H1 (cell line): Measurements from ENCODE around the gene MYO5B. TPM values are rescaled to one million over a fixed set of nuclear protein-coding genes. Genes with fewer than 3 reads are reported as not detected.
A peak's percentile ranks its signal among the peaks of the same experiment; 100 is the strongest.

Source experiments
- CTCF ChIA-PET: fragments of 300-600 bp; sonication (Branson Sonifier 250); formaldehyde crosslinking; loops from one replicate; lab custom pipeline; 2021; ENCODE audit not compliant: partially characterized antibody; lab: Charles Lee
- POLR2A ChIA-PET: fragments of 300-600 bp; sonication (Branson Sonifier 250); formaldehyde crosslinking; loops from one replicate; lab custom pipeline; 2021; ENCODE audit warnings: inconsistent platforms; ENCODE audit not compliant: partially characterized antibody; lab: Charles Lee
- DNase-seq, 2 experiments: peaks; one replicate each; pipeline versions ENCODE4 v3.0.0 to v3.0.0-alpha.2; 2010 to 2022; ENCODE audit warnings: low spot score in 2 of 2, low read depth in 1 of 2, mixed read lengths in 1 of 2
- FAIRE-seq: peaks from 2 replicates; lab custom pipeline; 2011; peaks lifted over from hg19 to GRCh38; lab: Jason Lieb, UNC
- H2AFZ ChIP-seq: 2 replicates; pipeline ENCODE4 v1.8.1; 2012; ENCODE audit warnings: low read length, inconsistent platforms
- H2AK5ac ChIP-seq: 2 replicates; pipeline ENCODE4 v1.6.1; 2013; ENCODE audit warnings: low read depth, low read length
- H2BK120ac ChIP-seq: replicated peaks from 2 replicates; pipeline ENCODE3; 2013; ENCODE audit warnings: low read depth, low read length, inconsistent platforms
- H2BK12ac ChIP-seq: 2 replicates; pipeline ENCODE4 v1.6.1; 2013; ENCODE audit warnings: low read depth, low read length
- H2BK15ac ChIP-seq: 2 replicates; pipeline ENCODE4 v1.6.1; 2013; ENCODE audit warnings: low read length
- H2BK20ac ChIP-seq: 2 replicates; pipeline ENCODE4 v1.6.1; 2013; ENCODE audit warnings: low read length
- H2BK5ac ChIP-seq: 2 replicates; pipeline ENCODE4 v1.6.1; 2013; ENCODE audit warnings: low read depth, low read length
- H3K14ac ChIP-seq: 2 replicates; pipeline ENCODE4 v1.6.1; 2013; ENCODE audit warnings: inconsistent platforms; ENCODE audit not compliant: insufficient read length
- H3K18ac ChIP-seq: 2 replicates; pipeline ENCODE4 v1.6.1; 2013; ENCODE audit warnings: low read length; ENCODE audit errors: extremely low read depth
- H3K23ac ChIP-seq: 2 replicates; pipeline ENCODE4 v1.6.1; 2013; ENCODE audit warnings: inconsistent platforms; ENCODE audit not compliant: insufficient read length
- H3K23me2 ChIP-seq: 2 replicates; pipeline ENCODE4 v1.6.1; 2013; ENCODE audit warnings: low read depth, low read length
- H3K27ac ChIP-seq: 2 replicates; pipeline ENCODE4 v1.6.1; 2011; ENCODE audit warnings: low read depth, low read length, inconsistent platforms
- H3K27me3 ChIP-seq, 4 experiments: replicated peaks in 1 of 4; 1 replicate in 1 of 4; 2 replicates in 3 of 4; pipeline versions ENCODE4 v1.6.1 to v1.8.1; 2011 to 2013; ENCODE audit warnings: low read length in 3 of 4, mild to moderate bottlenecking in 3 of 4, inconsistent platforms in 2 of 4, mixed read lengths in 2 of 4, moderate library complexity in 1 of 4; ENCODE audit not compliant: control insufficient read depth in 3 of 4, insufficient read depth in 3 of 4; ENCODE audit errors: extremely low read depth in 1 of 4
- H3K36me3 ChIP-seq, 4 experiments: 2 replicates each; pipeline versions ENCODE4 v1.6.1 to v1.8.1; 2011 to 2013; ENCODE audit warnings: mild to moderate bottlenecking in 4 of 4, low read length in 3 of 4, moderate library complexity in 2 of 4, control low read depth in 1 of 4, inconsistent platforms in 1 of 4; ENCODE audit not compliant: insufficient read depth in 4 of 4, control insufficient read depth in 2 of 4
- H3K4ac ChIP-seq: replicated peaks from 2 replicates; pipeline ENCODE3; 2013; ENCODE audit warnings: low read length, low read depth, mixed read lengths, inconsistent platforms; ENCODE audit not compliant: insufficient read length
- H3K4me1 ChIP-seq, 4 experiments: replicated peaks in 1 of 4; 1 replicate in 1 of 4; 2 replicates in 3 of 4; pipeline versions ENCODE4 v1.6.1 to v1.8.1; 2011 to 2013; ENCODE audit warnings: low read length in 3 of 4, inconsistent platforms in 2 of 4, mixed read lengths in 1 of 4; ENCODE audit not compliant: insufficient read depth in 4 of 4, control insufficient read depth in 3 of 4
- H3K4me2 ChIP-seq, 2 experiments: 2 replicates each; pipeline versions ENCODE4 v1.6.1 to v1.8.1; 2011 to 2013; ENCODE audit warnings: low read depth in 2 of 2, low read length in 2 of 2, control low read depth in 1 of 2, inconsistent platforms in 1 of 2, mild to moderate bottlenecking in 1 of 2; ENCODE audit not compliant: insufficient read depth in 1 of 2
- H3K4me3 ChIP-seq, 4 experiments: fragments of 200-600, 300-600 bp in 1 of 4; sonication (generic), shearing (Covaris generic), sonication (Bioruptor Twin) in 1 of 4; 2 replicates each; pipeline versions ENCODE4 v1.5.1 to v1.8.1; 2011 to 2016; ENCODE audit warnings: low read length in 4 of 4, low read depth in 3 of 4, control low read depth in 2 of 4, inconsistent platforms in 2 of 4, mild to moderate bottlenecking in 2 of 4, mixed read lengths in 1 of 4, moderate library complexity in 1 of 4; ENCODE audit not compliant: insufficient read depth in 2 of 4; ENCODE audit errors: extremely low read depth in 1 of 4
- H3K56ac ChIP-seq: replicated peaks from 2 replicates; pipeline ENCODE3; 2013; ENCODE audit warnings: low read depth, mild to moderate bottlenecking, mixed read lengths, low read length, inconsistent platforms; ENCODE audit not compliant: insufficient read length
- H3K79me1 ChIP-seq: 2 replicates; pipeline ENCODE4 v1.6.1; 2013; ENCODE audit warnings: low read depth, low read length, control low read depth
- H3K79me2 ChIP-seq, 2 experiments: 2 replicates each; pipeline versions ENCODE4 v1.6.1 to v1.8.1; 2012 to 2013; ENCODE audit warnings: low read length in 2 of 2, mild to moderate bottlenecking in 2 of 2, inconsistent platforms in 1 of 2; ENCODE audit not compliant: insufficient read depth in 2 of 2, control insufficient read depth in 1 of 2
- H3K9ac ChIP-seq, 4 experiments: replicated peaks in 1 of 4; 1 replicate in 1 of 4; 2 replicates in 3 of 4; pipeline versions ENCODE4 v1.6.1 to v1.8.1; 2011 to 2013; ENCODE audit warnings: low read depth in 3 of 4, low read length in 3 of 4, control low read depth in 2 of 4, mild to moderate bottlenecking in 2 of 4, moderate library complexity in 2 of 4, inconsistent platforms in 1 of 4; ENCODE audit errors: extremely low read depth in 1 of 4
- H3K9me3 ChIP-seq, 2 experiments: 2 replicates each; pipeline versions ENCODE4 v1.6.1 to v1.8.1; 2012 to 2013; ENCODE audit warnings: mild to moderate bottlenecking in 2 of 2, moderate library complexity in 2 of 2, control low read depth in 1 of 2, inconsistent platforms in 1 of 2, low read depth in 1 of 2, low read length in 1 of 2, mixed read lengths in 1 of 2; ENCODE audit not compliant: insufficient read depth in 2 of 2
- H4K20me1 ChIP-seq, 2 experiments: replicated peaks in 1 of 2; 2 replicates each; pipeline versions ENCODE3 to v1.8.1; 2011 to 2013; ENCODE audit warnings: inconsistent platforms in 2 of 2, low read length in 2 of 2, mild to moderate bottlenecking in 1 of 2; ENCODE audit not compliant: insufficient read depth in 2 of 2, control insufficient read depth in 1 of 2
- H4K5ac ChIP-seq: 2 replicates; pipeline ENCODE4 v1.6.1; 2013; ENCODE audit warnings: low read length, low read depth, mixed read lengths, inconsistent platforms; ENCODE audit not compliant: insufficient read length
- H4K8ac ChIP-seq: 2 replicates; pipeline ENCODE4 v1.8.0; 2013; ENCODE audit warnings: mild to moderate bottlenecking, moderate library complexity, low read length, inconsistent platforms; ENCODE audit not compliant: insufficient read depth; ENCODE audit errors: extremely low read depth
- H4K91ac ChIP-seq: replicated peaks from 2 replicates; pipeline ENCODE3; 2013; ENCODE audit warnings: low read length, mixed read lengths, inconsistent platforms; ENCODE audit not compliant: insufficient read length
- BACH1 ChIP-seq: IDR thresholded peaks from 2 replicates; pipeline ENCODE4 v1.6.1; 2012; ENCODE audit warnings: low read length, improper control_type of control experiment
- EP300 ChIP-seq, 2 experiments: IDR thresholded peaks; 1 replicate in 1 of 2; 2 replicates in 1 of 2; pipeline ENCODE4 v1.6.1; 2011 to 2012; ENCODE audit warnings: low read depth in 2 of 2, low read length in 2 of 2, mild to moderate bottlenecking in 2 of 2, borderline replicate concordance in 1 of 2, inconsistent platforms in 1 of 2, moderate library complexity in 1 of 2
- PHF8 ChIP-seq: fragments of 200-600 bp; sonication (generic); conservative IDR thresholded peaks from 2 replicates; pipeline ENCODE4 v1.7.1; 2012; ENCODE audit warnings: low read depth, mild to moderate bottlenecking, inconsistent platforms, low read length, moderate library complexity
- WGBS, 2 experiments: shearing (Covaris generic) in 1 of 2; methylation state at CpG; one replicate each; pipeline versions ENCODE4 v1.1.6 to v1.1.7; 2013 to 2015; ENCODE audit warnings: low lambda C conversion rate in 2 of 2, mixed read lengths in 2 of 2, inconsistent platforms in 1 of 2, low coverage in 1 of 2, missing lambda C conversion rate in 1 of 2; ENCODE audit not compliant: insufficient replicate concordance in 2 of 2, insufficient coverage in 1 of 2, insufficient read length in 1 of 2; ENCODE audit errors: extremely low coverage in 1 of 2, missing lambda C conversion rate in 1 of 2; 5-methylcytosine and 5-hydroxymethylcytosine counted together
- polyA plus RNA-seq, 7 experiments: library from polyadenylated mRNA; depleted of rRNA in 3 of 7; stranded (reverse) in 5 of 7; unstranded in 2 of 7; fragments of >200 nt in 5 of 7; fragments of 200-250 nt in 2 of 7; gene quantifications; 1 replicate in 5 of 7; 2 replicates in 1 of 7; 4 replicates in 1 of 7; pipeline versions ENCODE4 v1.2.1 to v1.2.3, GENCODE V29; 2011 to 2013; ENCODE audit warnings: missing spikeins in 2 of 7, mixed read lengths in 2 of 7
- total RNA-seq: library from RNA; stranded (reverse); fragmentation: NEBNext Ultra II Directional; extraction: Animal tissue kit (Norgen Biotek cat#: 25700); gene quantifications from 2 replicates; pipeline ENCODE4 v1.2.1, GENCODE V29; 2021

MYO5B gene
- total and polyA plus RNA-seq, 2 of the 8 experiments (the other 6 are each of a cell fraction or from before 2014, with no cell fraction given), result 6.4 to 7.7 TPM

- Histone ChIP-seq H3K18ac (no peak overlapping the region), H3K27me3 (no peaks in the 10 kb centered on the region), H3K9ac (no peak overlapping the region), H3K14ac (no peak overlapping the region), H3K9me3 (no peaks in the 10 kb centered on the region), H3K56ac (no peak overlapping the region), H3K79me1 (no peaks in the 10 kb centered on the region)
- CTCF ChIA-PET, result interaction anchor here (1.4 kb wide), 1 partner anchor 307 kb away, joined by 3 read pairs; no protein-coding TSS in a partner anchor
- TF ChIP-seq EP300 (IDR thresholded peaks at IDR 0.05; ENCODE audit: borderline replicate concordance in 1 of 2, low read depth in 2 of 2, low read length in 2 of 2), result no peak
- TF ChIP-seq BACH1, result no peak
- no peak for TF ChIP-seq PHF8
- TF ChIP-seq, all 59 proteins: peak for 0
- DNase-seq (no peak), FAIRE-seq (no peak)
- Histone ChIP-seq H3K4me2 (no peak overlapping the region), H2BK5ac (peak overlapping the region; percentile 24; the same call in 1 of the 2 replicates), H3K4me1 (peaks cover 0 to 2% (median 0%) of the 10 kb centered on the region in 4 experiments; a peak in 1 of 7 replicates), H3K27ac (no peak overlapping the region), H3K36me3 (no peaks in the 10 kb centered on the region), H3K23me2 (peaks cover 3% of the 10 kb centered on the region; the same call in 1 of the 2 replicates), H4K5ac (no peak overlapping the region), H2BK15ac (no peak overlapping the region), H2BK120ac (no peak overlapping the region), H4K8ac (no peak overlapping the region), H3K4me3 (no peak overlapping the region), H2BK12ac (no peak overlapping the region), H2AK5ac (no peak overlapping the region), H2AFZ (no peak overlapping the region), H4K91ac (no peak overlapping the region), H4K20me1 (no peaks in the 10 kb centered on the region), H3K4ac (no peak overlapping the region), H3K79me2 (peaks cover 0 to 2% of the 10 kb centered on the region in 2 experiments; a peak in 1 of 4 replicates), H2BK20ac (no peak overlapping the region), H3K23ac (no peak overlapping the region)
- WGBS, 2 experiments, result 77% methylated on average over 5 of the region's 5 CpGs; no CpG with 5 or more reads in 1 of the 2 experiments
- POLR2A ChIA-PET, result interaction anchor here (1.1 kb wide), 2 partner anchors 26 to 329 kb away, joined by 3 read pairs; no protein-coding TSS in a partner anchor
These were observed 377.0 kb downstream of the MYO5B start for GRCh38 chr18:49817947-49818346.
